OCI-LY3 (cell line): ENCODE data around the gene ZNF679.

Experiments used
- CTCF ChIP-seq: fragments of 200-600, 300-600 bp; sonication (generic); IDR thresholded peaks from 2 replicates; pipeline ENCODE4 v1.5.1; 2014; ENCODE audit warnings: antibody characterized with exemption, low read length, low read depth
- EZH2phosphoT487 ChIP-seq: fragments of 200-600 bp; shearing (Covaris generic); IDR thresholded peaks from 2 replicates; pipeline ENCODE4 v1.6.1; 2018; ENCODE audit warnings: antibody characterized with exemption, mixed run types, low read depth

GRCh38 chr7:64266341-64266919 is 38.2 kb downstream of the ZNF679 start:
- TF ChIP-seq CTCF (no peak), EZH2phosphoT487 (no peak)
